Body of pancreas (tissue), 4 donors: ENCODE results near the gene SCAMP1. TPM values are rescaled to one million over a fixed set of nuclear protein-coding genes. Genes with fewer than 3 reads are reported as not detected.
A peak's percentile ranks its signal among the peaks of the same experiment; 100 is the strongest.

Experiments used
- ATAC-seq: fragments of 150-250 bp; one replicate; pipeline ENCODE4 v1.9.1; 2016
- DNase-seq, 4 donors: peaks; one replicate each; pipeline ENCODE4 v3.0.0-alpha.2; 2019
- H3K27ac ChIP-seq, 4 donors: fragments of 200-600 bp; sonication (generic); 1 replicate in 3 of 4; 2 replicates in 1 of 4; pipeline versions ENCODE4 v1.5.1 to v1.6.1; 2016 to 2019; ENCODE audit warnings: mild to moderate bottlenecking in 1 of 4, mixed read lengths in 1 of 4, moderate library complexity in 1 of 4
- H3K27me3 ChIP-seq, 2 donors: fragments of 200-600 bp; sonication (generic); one replicate each; pipeline ENCODE4 v1.6.0; 2016; ENCODE audit warnings: mild to moderate bottlenecking in 1 of 2
- H3K36me3 ChIP-seq, 2 donors: fragments of 200-600 bp; sonication (generic); replicated peaks in 1 of 2; 2 replicates each; pipeline ENCODE4 v1.5.1; 2016; ENCODE audit warnings: low read depth in 2 of 2; ENCODE audit not compliant: insufficient read depth in 1 of 2
- H3K4me1 ChIP-seq: fragments of 200-600 bp; sonication (generic); one replicate; pipeline ENCODE4 v1.6.0; 2016
- H3K4me3 ChIP-seq, 2 donors: fragments of 200-600 bp; sonication (generic); 1 replicate in 1 of 2; 2 replicates in 1 of 2; pipeline ENCODE4 v1.5.1; 2016 to 2019
- H3K9me3 ChIP-seq, 3 donors: fragments of 200-600 bp; sonication (generic); 1 replicate in 2 of 3; 2 replicates in 1 of 3; pipeline ENCODE4 v1.5.1; 2016
- CTCF ChIP-seq, 7 experiments: fragments of 450-650 bp in 4 of 7; fragments of 200-600 bp in 3 of 7; sonication (generic) in 3 of 7; IDR thresholded peaks; one replicate each; pipeline ENCODE4 v1.5.1; 2016 to 2019; ENCODE audit warnings: antibody characterized with exemption in 7 of 7
- POLR2A ChIP-seq, 3 donors: fragments of 450-650 bp; IDR thresholded peaks; one replicate each; pipeline ENCODE4 v1.6.1; 2016; ENCODE audit warnings: antibody characterized with exemption in 3 of 3, mild to moderate bottlenecking in 2 of 3
- WGBS, 2 donors: methylation state at CpG; one replicate each; pipeline ENCODE4 v1.1.5; 2017; 5-methylcytosine and 5-hydroxymethylcytosine counted together
- intact Hi-C: fragments of 100-400 bp; cut with DNase I; formaldehyde crosslinking; loops from one replicate; pipeline ENCODE4 v1.15.1; 2023
- total RNA-seq, 2 donors: library from RNA; depleted of rRNA; stranded (reverse); fragments of >200 nt; gene quantifications; one replicate each; pipeline ENCODE4 v1.1.0, GENCODE V29; 2016

SCAMP1 gene
- total RNA-seq, 2 donors from 2014 or later: 10.2 to 15.8 TPM

GRCh38 chr5:78501411-78502352 lies 141.3 kb downstream of the SCAMP1 start:
- no peaks in the 10 kb centered on the region for H3K27me3 ChIP-seq
- H3K4me1 ChIP-seq: peaks cover 32% of the 10 kb centered on the region
- no peak for ATAC-seq
- no peak overlapping the region for H3K4me3 ChIP-seq
- intact Hi-C loops: no loop called here
- WGBS, 2 donors: 60 to 75% methylated on average over 9 of the region's 9 CpGs
- no peak for DNase-seq
- no peaks in the 10 kb centered on the region for H3K36me3 ChIP-seq
- H3K27ac ChIP-seq: no peak overlapping the region
- TF ChIP-seq CTCF (IDR thresholded peaks at IDR 0.05): no peak
- TF ChIP-seq POLR2A (IDR thresholded peaks at IDR 0.05): no peak
- H3K9me3 ChIP-seq: no peaks in the 10 kb centered on the region

GRCh38 chr5:78503958-78504653 lies 143.7 kb downstream of the SCAMP1 start:
- H3K4me1 ChIP-seq: peaks cover 38% of the 10 kb centered on the region
- DNase-seq (no peak), ATAC-seq (no peak)
- H3K9me3 ChIP-seq: no peaks in the 10 kb centered on the region
- peak overlapping the region; percentile 54 to 78 (median 68) for H3K27ac ChIP-seq
- no peaks in the 10 kb centered on the region for H3K27me3 ChIP-seq
- WGBS, 2 donors: 81 to 92% methylated on average over 4 of the region's 4 CpGs
- TF ChIP-seq CTCF (IDR thresholded peaks at IDR 0.05) (no peak), POLR2A (IDR thresholded peaks at IDR 0.05) (no peak)
- H3K36me3 ChIP-seq: no peaks in the 10 kb centered on the region
- intact Hi-C loops: no loop called here
- H3K4me3 ChIP-seq: no peak overlapping the region

- Histone ChIP-seq H3K27ac (peak overlapping the region; percentile 54 to 78 (median 68)), H3K36me3 (no peaks in the 10 kb centered on the region), H3K9me3 (no peaks in the 10 kb centered on the region), H3K4me1 (peaks cover 45% of the 10 kb centered on the region), H3K4me3 (no peak overlapping the region), H3K27me3 (no peaks in the 10 kb centered on the region)
- ATAC-seq: peak; percentile 94
- TF ChIP-seq CTCF (IDR thresholded peaks at IDR 0.05) (no peak), POLR2A (IDR thresholded peaks at IDR 0.05) (peak in 1 of 3 donors; percentile 36)
- WGBS, 2 donors: 23 to 31% methylated on average over 10 of the region's 10 CpGs
- DNase-seq: peak; percentile 85 to 93 (median 90)
- intact Hi-C loops: no loop called here
Measured at GRCh38 chr5:78504704-78505677, 144.6 kb downstream of the SCAMP1 start.

- peak overlapping the region in 2 of 4 donors; percentile 54 to 72 for H3K27ac ChIP-seq
- H3K4me3 ChIP-seq: no peak overlapping the region
Measured at GRCh38 chr5:78505860-78506259, 145.4 kb downstream of the SCAMP1 start.

More at GRCh38 chr5:78505860-78506259, 145.4 kb downstream of the SCAMP1 start:
- no peak for DNase-seq
- no peak for ATAC-seq
- Histone ChIP-seq H3K4me1 (peaks cover 54% of the 10 kb centered on the region), H3K27me3 (no peaks in the 10 kb centered on the region), H3K9me3 (no peaks in the 10 kb centered on the region), H3K36me3 (no peaks in the 10 kb centered on the region)
- 77 to 78% methylated on average over 2 of the region's 2 CpGs for WGBS, 2 donors
- TF ChIP-seq CTCF (IDR thresholded peaks at IDR 0.05): no peak
- TF ChIP-seq POLR2A (IDR thresholded peaks at IDR 0.05): no peak
- intact Hi-C loops: no loop called here
